Uterus (tissue), 4 donors: ENCODE results near the gene CCDC171. TPM values are rescaled to one million over a fixed set of nuclear protein-coding genes. Genes with fewer than 3 reads are reported as not detected.
A peak's percentile ranks its signal among the peaks of the same experiment; 100 is the strongest.

Source experiments
- DNase-seq, 2 donors: peaks; one replicate each; pipeline ENCODE4 v3.0.0-alpha.2; 2019 to 2020
- H3K27ac ChIP-seq, 2 donors: fragments of 200-600 bp; sonication (generic); 1 replicate in 1 of 2; 2 replicates in 1 of 2; pipeline ENCODE4 v1.5.1; 2016 to 2018
- H3K27me3 ChIP-seq, 2 donors: fragments of 200-600 bp; sonication (generic); one replicate each; pipeline ENCODE4 v1.5.1; 2018 to 2019; ENCODE audit warnings: control low read depth in 1 of 2
- H3K36me3 ChIP-seq, 2 donors: fragments of 200-600 bp; sonication (generic); one replicate each; pipeline ENCODE4 v1.5.1; 2019; ENCODE audit warnings: control low read depth in 1 of 2
- H3K4me1 ChIP-seq, 2 donors: fragments of 200-600 bp; sonication (generic); one replicate each; pipeline ENCODE4 v1.5.1; 2018 to 2019; ENCODE audit warnings: control low read depth in 1 of 2
- H3K4me3 ChIP-seq, 2 donors: fragments of 200-600 bp; sonication (generic); 1 replicate in 1 of 2; 2 replicates in 1 of 2; pipeline ENCODE4 v1.5.1; 2018 to 2019; ENCODE audit warnings: mild to moderate bottlenecking in 1 of 2
- H3K9me3 ChIP-seq, 2 donors: fragments of 200-600 bp; sonication (generic); one replicate each; pipeline ENCODE4 v1.5.1; 2019; ENCODE audit warnings: control low read depth in 1 of 2
- POLR2A ChIP-seq, 2 donors: fragments of 450-650 bp; IDR thresholded peaks; one replicate each; pipeline ENCODE4 v1.6.1; 2016; ENCODE audit warnings: antibody characterized with exemption in 2 of 2, mild to moderate bottlenecking in 1 of 2, moderate library complexity in 1 of 2
- intact Hi-C: fragments of 100-400 bp; cut with DNase I; formaldehyde crosslinking; loops from one replicate; pipeline ENCODE4 v1.15.1; 2023; ENCODE audit warnings: low total_unique reads
- total RNA-seq, 4 donors: library from RNA; depleted of rRNA in 3 of 4; stranded (reverse); fragments of >200 nt in 3 of 4; gene quantifications; one replicate each; pipeline versions ENCODE4 v1.1.0 to v1.2.4, GENCODE V29; 2014 to 2023
- TF ChIP-seq, protein P1 (sequence below), 4 experiments: fragments of 200-600 bp in 2 of 4; fragments of 450-650 bp in 2 of 4; sonication (generic) in 2 of 4; IDR thresholded peaks; one replicate each; pipeline ENCODE4 v1.5.1; 2016 to 2019; ENCODE audit warnings: antibody characterized with exemption in 4 of 4, mild to moderate bottlenecking in 2 of 4, moderate library complexity in 1 of 4
- donor health status: DM: yes; HTN: yes; CAD: no.

CCDC171 gene
- total RNA-seq, 4 donors from 2014 or later: 15.6 to 45.6 (median 26.4) TPM

DNA sequence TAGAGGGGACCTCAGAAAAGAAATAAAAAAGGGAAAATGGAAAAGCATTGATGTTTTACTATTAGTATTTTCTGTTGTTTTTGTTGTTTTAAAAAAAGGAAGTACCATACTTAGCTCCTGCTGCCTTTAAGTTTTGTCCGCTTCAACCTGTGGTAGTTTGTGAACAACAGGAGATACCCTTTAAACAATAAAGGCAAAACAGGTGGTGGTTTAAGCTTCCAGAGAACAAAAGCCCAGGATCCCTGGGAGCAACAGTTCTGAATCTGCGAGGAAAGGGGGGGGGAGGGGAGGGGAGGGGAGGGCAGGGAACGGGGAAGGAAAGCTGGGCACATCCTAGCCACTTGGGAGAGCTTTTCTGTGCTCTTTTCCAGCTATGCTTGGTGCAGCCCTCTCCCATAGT lies 40.0 kb upstream of the CCDC171 start:
- intact Hi-C loops: loop anchor here (5.0 kb wide), 1 partner anchor 34 kb away; no protein-coding TSS in a partner anchor
- peak overlapping the region in 1 of 2 donors; percentile 9 for H3K27ac ChIP-seq
- no peak for TF ChIP-seq POLR2A (IDR thresholded peaks at IDR 0.05)
- TF ChIP-seq, protein P1, sequence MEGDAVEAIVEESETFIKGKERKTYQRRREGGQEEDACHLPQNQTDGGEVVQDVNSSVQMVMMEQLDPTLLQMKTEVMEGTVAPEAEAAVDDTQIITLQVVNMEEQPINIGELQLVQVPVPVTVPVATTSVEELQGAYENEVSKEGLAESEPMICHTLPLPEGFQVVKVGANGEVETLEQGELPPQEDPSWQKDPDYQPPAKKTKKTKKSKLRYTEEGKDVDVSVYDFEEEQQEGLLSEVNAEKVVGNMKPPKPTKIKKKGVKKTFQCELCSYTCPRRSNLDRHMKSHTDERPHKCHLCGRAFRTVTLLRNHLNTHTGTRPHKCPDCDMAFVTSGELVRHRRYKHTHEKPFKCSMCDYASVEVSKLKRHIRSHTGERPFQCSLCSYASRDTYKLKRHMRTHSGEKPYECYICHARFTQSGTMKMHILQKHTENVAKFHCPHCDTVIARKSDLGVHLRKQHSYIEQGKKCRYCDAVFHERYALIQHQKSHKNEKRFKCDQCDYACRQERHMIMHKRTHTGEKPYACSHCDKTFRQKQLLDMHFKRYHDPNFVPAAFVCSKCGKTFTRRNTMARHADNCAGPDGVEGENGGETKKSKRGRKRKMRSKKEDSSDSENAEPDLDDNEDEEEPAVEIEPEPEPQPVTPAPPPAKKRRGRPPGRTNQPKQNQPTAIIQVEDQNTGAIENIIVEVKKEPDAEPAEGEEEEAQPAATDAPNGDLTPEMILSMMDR (IDR thresholded peaks at IDR 0.05): no peak
- H3K9me3 ChIP-seq: no peaks in the 10 kb centered on the region
- no peaks in the 10 kb centered on the region for H3K4me1 ChIP-seq
- H3K27me3 ChIP-seq: no peaks in the 10 kb centered on the region
- H3K36me3 ChIP-seq: no peaks in the 10 kb centered on the region
- no peak overlapping the region for H3K4me3 ChIP-seq
- no peak for DNase-seq

DNA sequence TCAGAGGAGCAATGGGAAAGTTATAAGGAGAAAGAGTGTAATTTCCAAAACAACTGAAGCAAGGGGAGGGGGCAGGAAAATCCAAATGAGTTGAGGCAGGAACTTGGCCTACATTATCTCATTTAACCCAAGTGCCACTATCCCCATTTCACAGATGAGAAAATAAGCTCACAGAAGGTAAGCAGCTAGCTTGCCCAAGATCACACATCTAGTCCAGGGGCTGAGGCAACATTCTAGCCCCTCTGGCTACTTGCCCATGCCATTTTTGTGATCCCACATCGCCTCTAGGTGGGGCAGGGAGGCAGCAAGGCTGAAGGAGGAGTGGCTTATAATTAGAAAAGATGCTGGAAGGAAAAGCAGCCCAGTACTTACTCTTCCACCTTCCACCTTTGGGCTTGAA lies 39.5 kb upstream of the CCDC171 start:
- H3K27me3 ChIP-seq: no peaks in the 10 kb centered on the region
- H3K36me3 ChIP-seq: no peaks in the 10 kb centered on the region
- H3K9me3 ChIP-seq: no peaks in the 10 kb centered on the region
- TF ChIP-seq, protein P1 (IDR thresholded peaks at IDR 0.05): no peak
- no peak for TF ChIP-seq POLR2A (IDR thresholded peaks at IDR 0.05)
- peak overlapping the region in 1 of 2 donors; percentile 9 for H3K27ac ChIP-seq
- H3K4me3 ChIP-seq: no peak overlapping the region
- DNase-seq: no peak
- H3K4me1 ChIP-seq: no peaks in the 10 kb centered on the region
- intact Hi-C loops: loop anchor here (5.0 kb wide), 1 partner anchor 34 kb away; no protein-coding TSS in a partner anchor

GRCh38 chr9:15519831-15520230 lies 33.0 kb upstream of the CCDC171 start:
- intact Hi-C loops: no loop called here
- Histone ChIP-seq H3K4me3 (no peak overlapping the region), H3K27ac (no peak overlapping the region), H3K9me3 (no peaks in the 10 kb centered on the region), H3K27me3 (no peaks in the 10 kb centered on the region), H3K4me1 (no peaks in the 10 kb centered on the region), H3K36me3 (no peaks in the 10 kb centered on the region)
- no peak for TF ChIP-seq POLR2A (IDR thresholded peaks at IDR 0.05)
- TF ChIP-seq, protein P1 (IDR thresholded peaks at IDR 0.05): no peak
- no peak for DNase-seq

GRCh38 chr9:15521254-15521653 lies 31.6 kb upstream of the CCDC171 start:
- no peaks in the 10 kb centered on the region for H3K9me3 ChIP-seq
- TF ChIP-seq POLR2A (IDR thresholded peaks at IDR 0.05): no peak
- TF ChIP-seq, protein P1 (IDR thresholded peaks at IDR 0.05): no peak
- no peaks in the 10 kb centered on the region for H3K4me1 ChIP-seq
- intact Hi-C loops: no loop called here
- H3K27me3 ChIP-seq: no peaks in the 10 kb centered on the region
- H3K27ac ChIP-seq: no peak overlapping the region
- no peak for DNase-seq
- H3K36me3 ChIP-seq: no peaks in the 10 kb centered on the region
- H3K4me3 ChIP-seq: no peak overlapping the region

DNA sequence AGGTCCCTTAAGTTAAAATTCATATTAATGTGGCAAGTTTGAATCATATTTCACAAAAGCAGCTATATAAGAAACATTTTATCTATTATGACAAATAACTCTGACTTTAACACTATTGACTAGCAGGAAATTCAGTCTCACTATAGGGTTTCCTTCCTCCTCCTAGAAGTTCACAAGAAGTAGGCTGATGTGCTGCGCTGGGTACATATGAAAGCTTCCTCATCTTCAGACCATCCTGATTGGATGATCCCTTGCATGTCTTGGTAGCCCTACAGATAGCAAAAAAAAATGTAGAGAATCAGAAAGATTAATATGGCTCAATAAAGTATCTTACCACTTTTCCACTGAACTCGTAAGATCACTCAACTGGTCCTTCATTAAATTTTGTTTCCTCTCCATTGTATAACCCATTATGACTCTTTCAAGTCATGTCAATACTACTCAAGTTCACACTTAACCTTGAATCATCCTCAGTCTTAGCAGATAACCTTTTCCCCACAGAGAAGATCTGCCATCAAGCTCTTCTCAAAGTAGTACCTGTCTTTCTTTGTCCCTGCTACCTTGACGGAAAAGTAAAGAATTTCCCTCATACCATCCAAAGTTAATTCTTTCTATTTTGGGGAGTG lies 30.6 kb upstream of the CCDC171 start:
- TF ChIP-seq, protein P1 (IDR thresholded peaks at IDR 0.05): no peak
- TF ChIP-seq POLR2A (IDR thresholded peaks at IDR 0.05): no peak
- DNase-seq: no peak

More for the DNA sequence above, 30.6 kb upstream of the CCDC171 start:
- H3K4me1 ChIP-seq: no peaks in the 10 kb centered on the region
- H3K27ac ChIP-seq: no peak overlapping the region
- intact Hi-C loops: no loop called here
- H3K36me3 ChIP-seq: no peaks in the 10 kb centered on the region
- H3K9me3 ChIP-seq: no peaks in the 10 kb centered on the region
- H3K4me3 ChIP-seq: no peak overlapping the region
- H3K27me3 ChIP-seq: no peaks in the 10 kb centered on the region
